ENCODE data around the gene LMF1. TPM values are rescaled to one million over a fixed set of nuclear protein-coding genes. Genes with fewer than 3 reads are reported as not detected.
A peak's percentile ranks its signal among the peaks of the same experiment; 100 is the strongest.

LMF1 gene
- total and polyA plus RNA-seq, 2 of the 13 experiments (the other 11 are each of a cell fraction or from before 2014, with no cell fraction given), result 6.8 to 8.5 TPM

DNA sequence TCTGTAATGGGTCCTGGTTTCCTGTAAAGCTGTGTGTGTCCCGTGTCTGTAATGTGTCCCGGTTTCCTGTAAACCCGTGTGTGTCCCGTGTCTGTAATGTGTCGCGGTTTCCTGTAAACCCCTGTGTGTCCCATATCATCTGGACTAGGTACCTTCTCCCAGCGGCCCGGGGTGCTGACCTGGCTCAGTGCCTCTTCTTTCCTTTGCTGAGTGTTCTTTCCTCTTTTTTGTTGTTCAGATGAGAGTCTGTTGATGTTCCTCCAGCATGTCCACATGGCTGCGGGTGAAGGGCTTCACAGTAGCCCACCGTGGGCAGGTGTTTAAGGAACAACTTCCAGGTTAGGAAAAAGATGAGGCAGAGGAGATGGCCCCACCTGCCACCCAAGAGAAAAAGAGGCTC lies 123.6 kb downstream of the LMF1 start:
- Histone ChIP-seq H3K27me3 (ENCODE audit: control insufficient read depth in 1 of 2, insufficient read depth in 2 of 2, low read length in 2 of 2) (peaks cover 6 to 40% of the 10 kb centered on the region in 2 experiments; a peak in 4 of 5 replicates), H3K4me2 (ENCODE audit: low read depth, low read length) (no peak overlapping the region), H3K4me1 (ENCODE audit: insufficient read depth, low read length) (no peaks in the 10 kb centered on the region), H3K27ac (ENCODE audit: extremely low read length, insufficient read depth, low read length) (no peak overlapping the region), H2AFZ (ENCODE audit: low read length) (no peak overlapping the region), H3K79me2 (ENCODE audit: insufficient read depth, low read length) (no peaks in the 10 kb centered on the region), H3K4me3 (replicated peaks in 1 of 3; ENCODE audit: insufficient read depth in 1 of 3, low read depth in 2 of 3, low read length in 3 of 3) (no peak overlapping the region), H4K20me1 (ENCODE audit: insufficient read depth, low read length) (no peaks in the 10 kb centered on the region), H3K9ac (ENCODE audit: insufficient read depth, low read depth, low read length) (no peak overlapping the region), H3K9me3 (ENCODE audit: low read length) (peaks cover 12% of the 10 kb centered on the region; the same call in 1 of the 2 replicates), H3K36me3 (replicated peaks in 1 of 2; ENCODE audit: control insufficient read depth in 1 of 2, insufficient read depth in 2 of 2, low read length in 2 of 2) (no peaks in the 10 kb centered on the region)
- peak; percentile 23 for FAIRE-seq
- no peak for ATAC-seq
- WGBS (ENCODE audit: low lambda C conversion rate), result 55% methylated on average over 10 of the region's 10 CpGs
- POLR2A ChIA-PET, result no interaction called here
- intact Hi-C loops (cut with micrococcal nuclease; ENCODE audit: unreplicated experiment) (no loop called here), in situ Hi-C loops (cut with HindIII; ENCODE audit: extremely low pct_ligation_motif_present, low pct_unique_long_range_greater_than_20kb) (no loop called here)
- TF ChIP-seq HNRNPL (IDR thresholded peaks at IDR 0.05; ENCODE audit: low read depth, low read length), result no peak
- TF ChIP-seq TFDP1 (CRISPR knock-in tag; IDR thresholded peaks at IDR 0.05; ENCODE audit: borderline replicate concordance), result no peak
- TF ChIP-seq KAT7 (CRISPR knock-in tag; IDR thresholded peaks at IDR 0.05; ENCODE audit: borderline replicate concordance), result no peak
- TF ChIP-seq YEATS4 (CRISPR knock-in tag; IDR thresholded peaks at IDR 0.05; ENCODE audit: borderline replicate concordance), result no peak
- TF ChIP-seq ZNF280B (CRISPR knock-in tag; IDR thresholded peaks at IDR 0.05; ENCODE audit: borderline replicate concordance), result no peak
- no peak for TF ChIP-seq PITX1 (CRISPR knock-in tag; IDR thresholded peaks at IDR 0.05)
- no peak for TF ChIP-seq ZNF274 (CRISPR knock-in tag; IDR thresholded peaks at IDR 0.05)
- no peak for TF ChIP-seq TBL1XR1 (IDR thresholded peaks at IDR 0.05; ENCODE audit: borderline replicate concordance, low read length, partially characterized antibody)
- no peak for TF ChIP-seq SMAD3 (CRISPR knock-in tag; IDR thresholded peaks at IDR 0.05)
- no peak for DNase-seq (ENCODE audit: low spot score)
- BruUV-seq (replicated peaks), result no TSS peak
- CTCF ChIA-PET (ENCODE audit: low intra/inter-chr PET ratio, low total read pairs), result no interaction called here

Measured in HepG2 (cell line).